RWPE2 (cell line): ENCODE measurements around the gene SMOC1.

Experiments used
- ATAC-seq: fragments of 200-7000 bp; cut with Tn5 transposase; 3 replicates; pipeline ENCODE4 v1.9.1; 2021; ENCODE audit warnings: low read depth
- DNase-seq: peaks from one replicate; pipeline ENCODE4 v3.0.0-alpha.2; 2020; ENCODE audit warnings: low spot score
- H3K27ac ChIP-seq: fragments of 450-650 bp; 2 replicates; pipeline ENCODE4 v1.5.1; 2017; ENCODE audit warnings: mild to moderate bottlenecking; ENCODE audit not compliant: poor library complexity, severe bottlenecking
- H3K27me3 ChIP-seq: fragments of 250-450 bp; sonication (Bioruptor Pico); 2 replicates; pipeline ENCODE4 v1.5.1; 2021; ENCODE audit warnings: mild to moderate bottlenecking, moderate library complexity; ENCODE audit not compliant: insufficient read depth, poor library complexity, severe bottlenecking
- H3K36me3 ChIP-seq: fragments of 250-450 bp; sonication (Bioruptor Pico); 2 replicates; pipeline ENCODE4 v1.5.1; 2020; ENCODE audit warnings: low read depth, mild to moderate bottlenecking, moderate library complexity
- H3K4me1 ChIP-seq: fragments of 250-450 bp; sonication (Bioruptor Pico); 2 replicates; pipeline ENCODE4 v1.5.1; 2021; ENCODE audit warnings: mild to moderate bottlenecking, moderate library complexity; ENCODE audit not compliant: insufficient read depth, poor library complexity, severe bottlenecking
- H3K4me3 ChIP-seq: fragments of 250-450 bp; sonication (Bioruptor Pico); 2 replicates; pipeline ENCODE4 v1.5.1; 2021; ENCODE audit warnings: mild to moderate bottlenecking, moderate library complexity; ENCODE audit not compliant: severe bottlenecking
- H3K9me3 ChIP-seq: fragments of 250-450 bp; sonication (Bioruptor Pico); 2 replicates; pipeline ENCODE4 v1.5.1; 2021; ENCODE audit warnings: mild to moderate bottlenecking, moderate library complexity; ENCODE audit not compliant: severe bottlenecking
- CTCF ChIP-seq: fragments of 450-650 bp; IDR thresholded peaks from one replicate; pipeline ENCODE4 v1.5.1; 2017; ENCODE audit warnings: mild to moderate bottlenecking, moderate library complexity; ENCODE audit not compliant: poor library complexity, severe bottlenecking

The SMOC1 gene

GRCh38 chr14:69973846-69974245 lies 94.6 kb downstream of the SMOC1 start:
- Histone ChIP-seq H3K27ac (no peak overlapping the region), H3K4me1 (no peaks in the 10 kb centered on the region), H3K9me3 (no peaks in the 10 kb centered on the region), H3K4me3 (no peak overlapping the region), H3K36me3 (no peaks in the 10 kb centered on the region), H3K27me3 (no peaks in the 10 kb centered on the region)
- DNase-seq (no peak), ATAC-seq (no peak)
- TF ChIP-seq CTCF: no peak

DNA sequence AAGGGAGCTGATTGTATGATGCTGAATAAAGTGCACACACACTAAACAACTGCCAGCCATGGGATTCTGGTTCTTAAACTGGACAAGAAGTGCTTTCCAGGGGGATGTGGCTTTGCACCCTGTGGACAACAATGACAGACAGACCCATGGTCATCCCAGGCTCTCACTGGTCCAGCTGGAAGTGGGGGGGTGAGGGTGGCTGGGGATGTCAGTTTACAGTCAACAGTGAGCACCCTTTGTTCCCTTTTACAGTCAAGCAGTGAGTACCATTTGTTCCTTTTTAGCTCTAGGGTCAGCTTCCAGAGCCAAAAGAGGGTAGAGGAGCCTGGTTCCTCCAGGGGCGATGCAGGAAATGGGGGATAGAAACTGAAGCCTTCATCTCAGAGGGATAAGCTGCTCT lies 100.7 kb downstream of the SMOC1 start:
- ATAC-seq: no peak
- no peak for TF ChIP-seq CTCF
- peak overlapping the region; percentile 53 for H3K27ac ChIP-seq
- no peaks in the 10 kb centered on the region for H3K9me3 ChIP-seq
- no peak for DNase-seq
- H3K27me3 ChIP-seq: no peaks in the 10 kb centered on the region
- H3K4me1 ChIP-seq: peaks cover 26% of the 10 kb centered on the region
- no peaks in the 10 kb centered on the region for H3K36me3 ChIP-seq
- no peak overlapping the region for H3K4me3 ChIP-seq

- no peaks in the 10 kb centered on the region for H3K27me3 ChIP-seq
- peak overlapping the region; percentile 53 for H3K27ac ChIP-seq
- ATAC-seq (peak; percentile 83), DNase-seq (no peak)
- no peaks in the 10 kb centered on the region for H3K9me3 ChIP-seq
- no peaks in the 10 kb centered on the region for H3K36me3 ChIP-seq
- H3K4me1 ChIP-seq: peaks cover 33% of the 10 kb centered on the region
- no peak for TF ChIP-seq CTCF
- H3K4me3 ChIP-seq: no peak overlapping the region
These were observed 101.5 kb downstream of the SMOC1 start for GRCh38 chr14:69980457-69981425.

GRCh38 chr14:69982220-69982839 lies 103.1 kb downstream of the SMOC1 start:
- Histone ChIP-seq H3K27ac (no peak overlapping the region), H3K36me3 (no peaks in the 10 kb centered on the region), H3K4me1 (peaks cover 34% of the 10 kb centered on the region), H3K4me3 (no peak overlapping the region), H3K27me3 (no peaks in the 10 kb centered on the region), H3K9me3 (no peaks in the 10 kb centered on the region)
- no peak for TF ChIP-seq CTCF
- DNase-seq: no peak
- no peak for ATAC-seq

DNA sequence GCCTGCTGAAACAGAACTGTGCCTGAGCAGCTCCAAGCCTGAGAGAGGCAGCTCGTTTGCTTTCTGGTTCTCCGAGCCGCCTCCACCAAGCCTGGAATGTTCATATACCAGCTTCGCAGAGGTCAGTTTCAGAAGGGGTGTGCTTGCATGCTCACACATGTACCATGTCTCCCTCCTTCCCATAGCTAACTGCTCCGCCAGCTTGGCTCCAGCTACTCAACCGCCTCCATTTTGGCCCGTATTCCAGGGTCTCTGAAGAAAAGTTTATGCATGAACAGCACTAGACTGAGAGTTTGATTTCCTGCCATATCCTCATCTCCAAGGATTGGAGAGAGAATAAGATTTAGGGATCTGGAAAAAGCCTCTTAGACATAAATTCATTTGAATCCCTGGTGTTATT lies 103.7 kb downstream of the SMOC1 start:
- ATAC-seq (no peak), DNase-seq (no peak)
- Histone ChIP-seq H3K36me3 (no peaks in the 10 kb centered on the region), H3K27ac (no peak overlapping the region), H3K9me3 (no peaks in the 10 kb centered on the region), H3K4me3 (no peak overlapping the region), H3K27me3 (no peaks in the 10 kb centered on the region), H3K4me1 (peaks cover 34% of the 10 kb centered on the region)
- no peak for TF ChIP-seq CTCF
